Keratinocyte (primary cell): ENCODE data around the gene KCNC2. TPM values are rescaled to one million over a fixed set of nuclear protein-coding genes. Genes with fewer than 3 reads are reported as not detected.

Source experiments
- DNase-seq: peaks from one replicate; pipeline ENCODE4 v3.0.0-alpha.2; 2011; ENCODE audit warnings: low read depth, missing footprints, low spot score
- FAIRE-seq: peaks from 2 replicates; lab custom pipeline; 2011; peaks lifted over from hg19 to GRCh38; lab: Jason Lieb, UNC
- H2AFZ ChIP-seq: 2 replicates; pipeline ENCODE4 v1.6.0; 2012; ENCODE audit warnings: low read length, control low read depth, inconsistent platforms; ENCODE audit not compliant: control insufficient read depth
- H3K27ac ChIP-seq: 2 replicates; pipeline ENCODE4 v1.5.1; 2011; ENCODE audit warnings: low read length; ENCODE audit not compliant: control insufficient read depth, insufficient read depth
- H3K27me3 ChIP-seq: 3 replicates; pipeline ENCODE4 v1.6.0; 2011; ENCODE audit warnings: low read length; ENCODE audit not compliant: control insufficient read depth, insufficient read depth; ENCODE audit errors: extremely low read depth
- H3K36me3 ChIP-seq, 2 experiments: 2 replicates in 1 of 2; 3 replicates in 1 of 2; pipeline ENCODE4 v1.5.1; 2011; ENCODE audit warnings: low read length in 2 of 2, mild to moderate bottlenecking in 1 of 2; ENCODE audit not compliant: control insufficient read depth in 2 of 2, insufficient read depth in 2 of 2; ENCODE audit errors: extremely low read depth in 1 of 2
- H3K4me1 ChIP-seq: 3 replicates; pipeline ENCODE4 v1.5.1; 2011; ENCODE audit warnings: low read length; ENCODE audit not compliant: control insufficient read depth, insufficient read depth; ENCODE audit errors: extremely low read depth
- H3K4me2 ChIP-seq: 3 replicates; pipeline ENCODE4 v1.6.0; 2011; ENCODE audit warnings: low read depth, low read length; ENCODE audit not compliant: control insufficient read depth, insufficient read depth; ENCODE audit errors: extremely low read depth
- H3K4me3 ChIP-seq, 3 experiments: fragments of 200-600 bp in 1 of 3; sonication (generic) in 1 of 3; 2 replicates in 2 of 3; 3 replicates in 1 of 3; pipeline ENCODE4 v1.5.1; 2011 to 2016; ENCODE audit warnings: low read length in 3 of 3, mild to moderate bottlenecking in 3 of 3, control low read depth in 2 of 3, inconsistent platforms in 1 of 3, low read depth in 1 of 3, mixed read lengths in 1 of 3, mixed run types in 1 of 3, moderate library complexity in 1 of 3; ENCODE audit not compliant: control insufficient read depth in 2 of 3, insufficient read depth in 2 of 3; ENCODE audit errors: extremely low read depth in 1 of 3
- H3K79me2 ChIP-seq: 2 replicates; pipeline ENCODE4 v1.6.0; 2012; ENCODE audit warnings: low read length; ENCODE audit not compliant: control insufficient read depth, insufficient read depth
- H3K9ac ChIP-seq: 3 replicates; pipeline ENCODE4 v1.6.0; 2011; ENCODE audit warnings: low read length; ENCODE audit not compliant: control insufficient read depth, insufficient read depth; ENCODE audit errors: extremely low read depth
- H3K9me1 ChIP-seq: 3 replicates; pipeline ENCODE4 v1.6.0; 2011; ENCODE audit warnings: low read length; ENCODE audit not compliant: control insufficient read depth, insufficient read depth; ENCODE audit errors: extremely low read depth
- H3K9me3 ChIP-seq: 2 replicates; pipeline ENCODE4 v1.5.1; 2012; ENCODE audit warnings: low read depth, low read length; ENCODE audit not compliant: control insufficient read depth
- H4K20me1 ChIP-seq: 3 replicates; pipeline ENCODE4 v1.6.0; 2011; ENCODE audit warnings: low read length; ENCODE audit not compliant: control insufficient read depth, insufficient read depth; ENCODE audit errors: extremely low read depth
- CTCF ChIP-seq, 3 experiments: IDR thresholded peaks in 1 of 3; conservative IDR thresholded peaks in 1 of 3; optimal IDR thresholded peaks in 1 of 3; 2 replicates in 2 of 3; 3 replicates in 1 of 3; pipeline versions ENCODE3 to v1.5.1; 2011; ENCODE audit warnings: low read length in 3 of 3, mild to moderate bottlenecking in 3 of 3, moderate library complexity in 2 of 3, control low read depth in 1 of 3, inconsistent platforms in 1 of 3; ENCODE audit not compliant: insufficient read depth in 2 of 3; ENCODE audit errors: extremely low read depth in 1 of 3
- EZH2 ChIP-seq: IDR thresholded peaks from one replicate; pipeline ENCODE4 v1.6.1; 2012; ENCODE audit warnings: inconsistent platforms, mild to moderate bottlenecking, low read length, moderate library complexity
- dilution Hi-C: fragments of 300-500 bp; cut with MboI; formaldehyde crosslinking; loops from one replicate; pipeline ENCODE4 v1.7.0; 2020; ENCODE audit warnings: low sequenced_read_pairs; ENCODE audit not compliant: extremely low pct_ligation_motif_present
- polyA plus RNA-seq, 5 experiments: library from polyadenylated mRNA; depleted of rRNA in 3 of 5; stranded (reverse) in 3 of 5; stranded (forward) in 1 of 5; unstranded in 1 of 5; fragments of >200 nt; gene quantifications; 1 replicate in 1 of 5; 2 replicates in 3 of 5; 3 replicates in 1 of 5; pipeline versions ENCODE4 v1.2.1 to v1.2.3, GENCODE V29; 2011 to 2012; ENCODE audit warnings: missing spikeins in 2 of 5, low read depth in 1 of 5, low replicate concordance in 1 of 5

Gene KCNC2
- polyA plus RNA-seq, 1 donor (not counting 4 experiments of a cell fraction or from before 2014, with no cell fraction given), result not detected

GRCh38 chr12:75239987-75240386 lies 30.3 kb upstream of the KCNC2 start:
- no peaks in the 10 kb centered on the region for H3K36me3 ChIP-seq
- no peaks in the 10 kb centered on the region for H3K27me3 ChIP-seq
- no peak overlapping the region for H3K4me2 ChIP-seq
- no peak overlapping the region for H3K9ac ChIP-seq
- H3K79me2 ChIP-seq, result no peaks in the 10 kb centered on the region
- no peaks in the 10 kb centered on the region for H3K9me1 ChIP-seq
- TF ChIP-seq CTCF (optimal IDR thresholded peaks at IDR 0.05 in 1 of 3, IDR thresholded peaks at IDR 0.05 in 1 of 3, conservative IDR thresholded peaks at IDR 0.05 in 1 of 3; ENCODE audit: extremely low read depth in 1 of 3, insufficient read depth in 2 of 3, low read length in 3 of 3), result no peak
- no peak for TF ChIP-seq EZH2
- DNase-seq (no peak), FAIRE-seq (no peak)
- no peak overlapping the region for H3K4me3 ChIP-seq
- H4K20me1 ChIP-seq, result no peaks in the 10 kb centered on the region
- no peaks in the 10 kb centered on the region for H3K9me3 ChIP-seq
- H3K4me1 ChIP-seq, result no peaks in the 10 kb centered on the region
- no peak overlapping the region for H2AFZ ChIP-seq
- dilution Hi-C loops, result no loop called here
- H3K27ac ChIP-seq, result no peak overlapping the region

GRCh38 chr12:75236206-75236605 lies 26.6 kb upstream of the KCNC2 start:
- H3K9ac ChIP-seq, result no peak overlapping the region
- H3K9me1 ChIP-seq, result no peaks in the 10 kb centered on the region
- dilution Hi-C loops, result no loop called here
- H3K79me2 ChIP-seq, result no peaks in the 10 kb centered on the region
- TF ChIP-seq CTCF (optimal IDR thresholded peaks at IDR 0.05 in 1 of 3, IDR thresholded peaks at IDR 0.05 in 1 of 3, conservative IDR thresholded peaks at IDR 0.05 in 1 of 3; ENCODE audit: extremely low read depth in 1 of 3, insufficient read depth in 2 of 3, low read length in 3 of 3) (no peak), EZH2 (no peak)
- no peak overlapping the region for H3K4me3 ChIP-seq
- H3K4me1 ChIP-seq, result no peaks in the 10 kb centered on the region
- no peak for FAIRE-seq
- no peak for DNase-seq
- H3K9me3 ChIP-seq, result no peaks in the 10 kb centered on the region
- no peak overlapping the region for H3K4me2 ChIP-seq
- H4K20me1 ChIP-seq, result no peaks in the 10 kb centered on the region
- H2AFZ ChIP-seq, result no peak overlapping the region
- no peak overlapping the region for H3K27ac ChIP-seq
- no peaks in the 10 kb centered on the region for H3K36me3 ChIP-seq
- no peaks in the 10 kb centered on the region for H3K27me3 ChIP-seq
